GM19328 (cell line): Measurements from ENCODE around the gene FCRLA.
"Not testable (repeated sequence)": the region's sequence is repeated elsewhere in the genome, so short reads cannot be mapped to it uniquely, and the experiment has no call there.

Source experiments
- ATAC-seq: cut with Tn5 transposase; IDR thresholded peaks from one replicate; pipeline ENCODE4 v1.9.1; 2021; ENCODE audit warnings: mild to moderate bottlenecking, moderate library complexity; ENCODE audit not compliant: unreplicated experiment

The FCRLA gene

GRCh38 chr1:161706482-161707347, at the start of gene FCRLA:
TSS of gene FCRLA (plus strand) at chr1:161707229. CDS start at chr1:161707265, 36 bp downstream.
- ATAC-seq: peak; percentile 66

DNA sequence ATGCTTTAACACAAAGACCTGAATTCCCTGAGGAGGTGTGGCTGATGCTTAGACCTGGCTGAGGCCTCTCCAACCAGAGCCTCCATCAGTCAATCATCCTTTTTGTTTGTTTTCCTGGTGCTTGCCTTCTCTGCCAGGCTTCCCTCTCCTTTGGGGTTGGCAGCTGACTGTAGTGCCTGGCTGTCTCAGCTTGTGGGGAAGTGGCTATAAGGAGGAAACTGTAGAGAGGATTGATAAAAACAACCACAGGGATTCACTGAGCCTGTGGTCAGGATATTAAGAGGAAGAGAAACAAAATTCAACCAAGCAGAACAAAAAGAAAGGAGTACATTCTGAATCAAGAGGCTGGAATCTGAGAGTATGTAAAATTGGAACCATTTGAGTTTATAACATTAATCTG, 48.5 kb upstream of the FCRLA start:
- not testable (repeated sequence) for ATAC-seq

DNA sequence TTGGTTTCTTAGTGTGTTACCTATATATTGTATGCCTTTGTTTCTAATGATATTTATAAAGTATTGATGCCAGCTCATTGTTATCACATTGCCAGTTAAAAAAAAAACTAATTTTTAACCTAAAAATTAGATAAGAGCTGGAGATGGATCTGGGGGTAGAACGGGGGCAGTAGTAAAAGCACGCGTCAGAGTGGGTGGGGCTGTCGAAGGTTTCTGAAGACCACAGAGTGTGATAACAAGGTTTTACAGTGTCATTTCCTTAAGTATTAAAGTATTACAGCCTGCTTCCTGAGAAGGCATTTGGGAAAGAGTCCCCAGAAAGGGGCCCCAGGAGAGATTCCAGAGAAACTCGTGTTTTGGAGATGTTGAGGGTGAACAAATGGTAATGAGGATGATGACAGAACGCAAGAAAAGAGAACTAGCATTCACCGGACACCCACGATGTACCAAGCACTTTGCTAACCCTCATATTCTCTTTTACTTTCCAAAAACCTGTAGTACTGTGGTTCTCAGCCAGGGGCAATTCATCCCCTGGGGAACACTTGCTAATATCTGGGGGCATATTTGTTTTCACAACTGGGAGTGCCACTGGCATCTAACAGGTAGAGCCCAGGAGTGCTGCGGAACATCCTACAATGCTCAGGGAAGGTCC, 45.2 kb upstream of the FCRLA start:
- not testable (repeated sequence) for ATAC-seq

DNA sequence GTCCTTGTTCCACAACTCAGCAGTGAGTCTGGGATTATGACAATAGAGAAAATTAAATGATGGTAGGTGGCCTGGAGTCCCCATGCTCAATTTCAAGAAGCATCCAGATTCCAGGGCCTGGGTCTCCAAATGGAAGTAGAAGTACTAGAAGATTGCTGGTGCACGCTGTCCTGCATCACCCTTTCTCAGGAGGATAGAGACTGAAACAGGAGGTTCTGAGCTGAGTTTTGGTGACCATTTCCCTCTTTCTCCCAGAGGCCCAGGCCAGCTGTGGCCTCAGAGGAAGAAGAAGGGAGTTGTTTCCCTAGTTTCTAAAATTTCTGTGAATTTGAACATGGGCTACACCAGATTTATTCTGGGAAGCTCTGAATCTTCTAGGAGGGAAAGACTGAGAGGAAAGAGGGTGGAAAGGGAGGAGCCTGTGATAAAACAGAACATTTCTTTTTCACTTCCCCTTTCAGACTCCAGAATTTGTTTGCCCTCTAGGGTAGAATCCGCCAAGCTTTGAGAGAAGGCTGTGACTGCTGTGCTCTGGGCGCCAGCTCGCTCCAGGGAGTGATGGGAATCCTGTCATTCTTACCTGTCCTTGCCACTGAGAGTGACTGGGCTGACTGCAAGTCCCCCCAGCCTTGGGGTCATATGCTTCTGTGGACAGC, 44.2 kb upstream of the FCRLA start, which contains the start of gene FCGR2B:
TSS of gene FCGR2B (plus strand) at position 460 of the 656 bp plus-strand sequence. CDS start at position 559, 99 bp downstream.
- ATAC-seq: not testable (repeated sequence)

DNA sequence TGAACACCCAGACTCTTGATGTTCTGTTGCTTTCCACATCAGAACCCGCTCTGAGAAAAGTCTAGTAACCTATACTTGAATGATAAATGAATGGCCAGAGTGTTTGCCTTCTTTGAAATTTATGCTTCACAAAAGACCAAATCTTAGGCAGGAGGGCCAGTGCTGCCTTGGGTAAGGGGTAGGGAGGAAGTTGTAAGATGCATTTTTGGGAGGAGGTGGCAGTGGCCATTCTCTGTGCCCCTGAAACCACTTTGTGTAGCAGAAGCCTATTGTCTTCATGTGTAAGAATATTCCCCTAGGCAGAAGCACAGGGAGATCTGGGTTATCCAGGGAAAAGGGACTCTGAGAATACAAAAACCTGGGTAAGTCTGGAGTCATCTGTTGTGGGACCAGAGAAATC, 43.5 kb upstream of the FCRLA start:
- not testable (repeated sequence) for ATAC-seq

GRCh38 chr1:161664689-161665088, 42.3 kb upstream of the FCRLA start:
- ATAC-seq: not testable (repeated sequence)

DNA sequence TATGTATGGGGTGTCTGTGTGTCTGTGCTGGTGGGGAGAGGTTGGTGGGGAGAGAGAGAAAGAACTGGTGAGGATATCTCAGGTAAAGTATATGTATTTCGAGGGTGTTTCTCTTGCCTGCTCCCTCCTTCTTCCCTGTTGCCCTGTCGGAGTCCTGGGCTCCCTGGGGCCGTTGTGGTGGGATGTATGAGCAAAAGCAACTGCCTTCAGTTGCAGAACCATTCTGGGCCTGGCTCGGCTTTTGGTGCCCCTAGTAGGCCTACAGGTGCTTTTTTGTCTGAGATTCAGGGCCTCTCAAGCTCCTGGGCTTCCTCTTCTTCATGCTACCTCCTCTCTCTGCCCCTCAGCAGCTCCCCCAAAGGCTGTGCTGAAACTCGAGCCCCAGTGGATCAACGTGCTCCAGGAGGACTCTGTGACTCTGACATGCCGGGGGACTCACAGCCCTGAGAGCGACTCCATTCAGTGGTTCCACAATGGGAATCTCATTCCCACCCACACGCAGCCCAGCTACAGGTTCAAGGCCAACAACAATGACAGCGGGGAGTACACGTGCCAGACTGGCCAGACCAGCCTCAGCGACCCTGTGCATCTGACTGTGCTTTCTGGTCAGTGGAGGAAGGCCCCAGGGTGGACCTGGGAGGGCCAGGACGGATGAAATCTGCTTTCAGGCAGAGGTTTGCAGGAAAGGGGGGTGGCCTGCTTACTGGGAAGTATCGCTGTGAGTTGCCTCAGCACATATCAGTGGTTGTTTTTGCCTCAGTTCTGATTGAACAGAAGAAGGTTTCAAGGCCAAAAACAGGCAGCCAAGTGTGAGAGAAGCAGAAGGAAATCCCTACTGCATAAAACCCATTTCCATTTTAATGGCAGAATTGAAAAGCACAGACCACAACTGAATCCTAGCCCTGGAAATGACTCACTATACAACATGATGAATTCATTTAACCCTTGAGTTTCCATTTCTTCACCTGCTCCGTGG, 35.7 kb upstream of the FCRLA start:
- ATAC-seq: not testable (repeated sequence)

DNA sequence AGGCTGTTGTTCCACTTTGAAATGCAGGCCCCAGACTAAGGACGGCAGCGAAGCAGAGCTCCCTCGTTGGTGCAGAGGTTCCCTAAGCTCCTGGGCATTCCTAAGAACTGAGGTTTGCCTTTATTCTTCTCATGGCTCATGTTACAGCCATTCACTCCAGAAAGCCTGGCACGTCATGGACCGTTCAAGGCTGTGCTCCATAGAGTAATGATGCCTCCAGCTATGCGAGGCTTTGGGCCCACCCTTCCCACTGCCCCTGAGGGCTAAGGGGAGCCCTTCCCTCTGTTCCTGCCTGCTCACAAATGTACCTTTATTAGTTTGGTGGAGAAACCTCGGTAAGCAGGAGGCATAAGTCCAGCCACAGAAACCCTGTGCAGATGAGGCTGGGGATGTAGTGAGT, 33.6 kb upstream of the FCRLA start:
- not testable (repeated sequence) for ATAC-seq

DNA sequence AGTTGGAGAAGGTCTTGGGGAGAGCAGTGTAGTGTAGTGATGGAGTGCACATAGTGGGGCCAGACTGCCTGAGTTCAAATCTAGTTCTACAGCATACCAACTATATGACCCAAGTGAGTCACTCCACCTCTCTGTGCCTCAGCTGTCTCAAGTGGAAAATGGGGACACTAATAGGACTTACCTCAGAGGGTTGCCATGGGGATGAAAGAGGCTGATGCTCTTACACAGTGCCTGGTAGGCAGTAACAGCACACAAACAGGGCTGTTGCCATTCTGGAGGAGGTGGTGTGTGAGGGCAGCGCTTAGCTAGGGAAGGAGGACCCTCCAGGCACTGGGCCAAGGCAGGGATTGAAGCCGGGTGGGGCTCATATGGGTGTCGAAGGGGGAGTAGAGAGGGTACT, 32.6 kb upstream of the FCRLA start:
- ATAC-seq: not testable (repeated sequence)

GRCh38 chr1:161674908-161675307, 32.1 kb upstream of the FCRLA start:
- ATAC-seq: not testable (repeated sequence)

DNA sequence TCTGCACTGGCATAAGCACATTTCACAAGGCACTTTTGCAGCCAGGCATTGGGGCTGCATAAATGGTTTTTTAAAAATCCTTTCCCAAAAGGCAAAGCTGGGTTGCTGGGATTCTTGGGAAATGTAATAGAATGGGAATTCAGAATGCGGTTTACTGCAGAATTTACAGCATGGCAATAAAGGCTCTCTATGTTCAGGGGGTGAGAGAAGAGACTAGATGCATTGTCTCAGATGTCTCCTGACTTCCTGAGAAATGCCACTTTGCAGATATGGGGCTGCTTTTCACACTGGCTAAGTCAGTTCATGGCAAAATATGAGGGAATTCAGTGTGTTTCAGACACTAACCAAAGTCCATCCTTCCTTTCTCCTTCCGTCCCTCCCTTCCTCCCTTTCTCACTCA, 30.6 kb upstream of the FCRLA start:
- ATAC-seq: no peak

GRCh38 chr1:161676958-161677689, 29.9 kb upstream of the FCRLA start:
- ATAC-seq: no peak

GRCh38 chr1:161678500-161678899, 28.5 kb upstream of the FCRLA start:
- ATAC-seq: no peak

DNA sequence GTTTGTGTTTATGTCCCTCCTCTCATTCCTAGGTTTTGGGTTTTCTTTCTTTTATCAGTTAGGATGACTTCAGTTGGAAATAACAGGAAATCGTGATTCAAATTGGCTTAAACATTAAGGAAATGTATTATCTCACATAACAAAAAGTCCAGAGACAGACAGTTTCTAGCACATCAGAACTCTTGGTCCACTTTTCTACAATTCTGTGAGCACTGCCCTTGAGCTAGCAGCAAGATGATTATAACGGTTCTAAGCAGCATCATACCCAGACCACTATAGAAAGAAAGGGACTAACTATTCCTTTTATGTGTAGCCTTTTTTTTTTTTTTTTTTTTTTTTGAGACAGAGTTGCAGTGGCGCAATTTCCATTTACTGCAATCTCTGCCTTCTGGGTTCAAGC, 25.1 kb upstream of the FCRLA start:
- ATAC-seq: no peak

GRCh38 chr1:161688946-161689345, 18.1 kb upstream of the FCRLA start:
- ATAC-seq: no peak

DNA sequence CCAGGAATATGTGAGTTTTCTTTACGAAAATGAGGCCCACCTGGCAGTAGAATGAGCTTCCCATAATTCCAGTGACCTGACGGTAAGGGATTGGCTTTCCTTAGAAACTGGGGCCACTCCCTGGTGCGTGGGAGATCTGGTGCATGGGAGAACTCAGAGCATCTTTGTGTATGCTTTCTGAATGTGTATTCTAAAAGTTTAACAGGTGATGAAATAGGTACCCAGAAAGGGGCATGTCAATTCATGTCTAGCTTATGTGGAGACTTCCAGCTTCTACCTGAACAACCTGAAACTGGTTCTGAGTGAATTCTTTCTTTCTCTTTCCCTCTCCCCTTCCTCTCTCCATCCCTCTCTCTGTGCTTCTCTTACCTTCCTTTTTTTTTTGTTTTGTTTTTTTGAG, 15.2 kb upstream of the FCRLA start:
- ATAC-seq: no peak

GRCh38 chr1:161693020-161693712, 13.9 kb upstream of the FCRLA start:
- not testable (repeated sequence) for ATAC-seq

- not testable (repeated sequence) for ATAC-seq
Measured at GRCh38 chr1:161698302-161698701, 8.7 kb upstream of the FCRLA start.

DNA sequence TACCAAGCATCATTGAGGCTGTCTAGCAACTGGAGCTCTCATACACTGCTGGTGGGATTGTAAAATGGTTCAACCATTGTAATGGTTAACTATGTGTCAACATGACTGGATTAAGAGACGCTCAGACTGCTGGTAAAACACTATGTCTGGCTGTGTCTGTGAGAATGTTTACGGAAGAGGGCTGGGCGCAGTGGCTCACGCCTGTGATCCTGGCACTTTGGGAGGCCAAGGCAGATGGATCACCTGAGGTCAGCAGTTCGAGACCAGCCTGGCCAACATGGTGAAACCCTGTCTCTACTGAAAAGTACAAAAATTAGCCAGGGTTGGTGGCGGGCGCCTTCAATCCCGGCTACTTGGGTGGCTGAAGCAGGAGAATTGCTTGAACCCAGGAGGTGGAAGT, 4.8 kb upstream of the FCRLA start:
- no peak for ATAC-seq
